PC-9 (cell line): ENCODE measurements around the gene UXT. TPM values are rescaled to one million over a fixed set of nuclear protein-coding genes. Genes with fewer than 3 reads are reported as not detected.

Experiments used
- BruUV-seq: library from RNA; stranded (reverse); fragments of 400-500 nt; replicated peaks from 2 replicates; lab custom pipeline; 2021; lab: Mats Ljungman, UMichigan
- CTCF ChIA-PET: fragments of 300-600 bp; sonication (Branson Sonifier 250); formaldehyde crosslinking; loops from one replicate; lab custom pipeline; 2022; ENCODE audit warnings: antibody characterized with exemption; lab: Charles Lee
- POLR2A ChIA-PET: fragments of 300-600 bp; sonication (Branson Sonifier 250); formaldehyde crosslinking; loops from one replicate; lab custom pipeline; 2022; ENCODE audit warnings: antibody characterized with exemption; ENCODE audit not compliant: unreplicated experiment; lab: Charles Lee
- DNase-seq, 2 experiments: peaks; one replicate each; pipeline versions ENCODE4 v3.0.0 to v3.0.0-alpha.2; 2015 to 2022; ENCODE audit warnings: mixed read lengths in 1 of 2
- H2AFZ ChIP-seq: fragments of 200-600 bp; sonication (generic); 2 replicates; pipeline ENCODE4 v1.8.1; 2017; ENCODE audit warnings: antibody characterized with exemption
- H3F3A ChIP-seq: fragments of 200-600 bp; sonication (generic); 2 replicates; pipeline ENCODE4 v1.8.1; 2017; ENCODE audit warnings: antibody characterized with exemption, mild to moderate bottlenecking, low read depth; ENCODE audit not compliant: insufficient read depth
- H3K27ac ChIP-seq: fragments of 200-600 bp; sonication (generic); 2 replicates; pipeline ENCODE4 v1.6.1; 2016; ENCODE audit warnings: mixed run types
- H3K27me3 ChIP-seq: fragments of 200-600 bp; sonication (generic); 2 replicates; pipeline ENCODE4 v1.6.1; 2016; ENCODE audit warnings: low read depth, mixed run types; ENCODE audit not compliant: insufficient read depth
- H3K36me3 ChIP-seq: fragments of 200-600 bp; sonication (generic); 2 replicates; pipeline ENCODE4 v1.6.1; 2016; ENCODE audit warnings: low read depth, mixed run types
- H3K4me1 ChIP-seq: fragments of 200-600 bp; sonication (generic); replicated peaks from 2 replicates; pipeline ENCODE4 v1.6.1; 2016; ENCODE audit warnings: mixed run types; ENCODE audit not compliant: insufficient read depth
- H3K4me2 ChIP-seq: fragments of 200-600 bp; sonication (generic); 2 replicates; pipeline ENCODE4 v1.6.1; 2017; ENCODE audit warnings: mixed run types
- H3K4me3 ChIP-seq: fragments of 200-600 bp; sonication (generic); 2 replicates; pipeline ENCODE4 v1.6.1; 2016; ENCODE audit warnings: mixed run types
- H3K79me2 ChIP-seq: fragments of 200-600 bp; sonication (generic); 2 replicates; pipeline ENCODE4 v1.6.1; 2017; ENCODE audit warnings: low read depth, mixed run types
- H3K9me2 ChIP-seq: fragments of 200-600 bp; sonication (generic); 2 replicates; pipeline ENCODE4 v1.8.1; 2017; ENCODE audit warnings: mild to moderate bottlenecking; ENCODE audit not compliant: insufficient read depth
- H3K9me3 ChIP-seq: fragments of 200-600 bp; sonication (generic); 2 replicates; pipeline ENCODE4 v1.8.1; 2016; ENCODE audit warnings: low read depth; ENCODE audit not compliant: insufficient read depth
- H4K20me1 ChIP-seq: fragments of 200-600 bp; sonication (generic); 2 replicates; pipeline ENCODE4 v1.8.1; 2017; ENCODE audit not compliant: insufficient read depth
- EZH2 ChIP-seq: fragments of 200-600 bp; sonication (generic); IDR thresholded peaks from 2 replicates; pipeline ENCODE4 v1.8.0; 2017; ENCODE audit warnings: antibody characterized with exemption, low read depth
- intact Hi-C: fragments of 100-400 bp; cut with micrococcal nuclease; formaldehyde crosslinking; loops from one replicate; pipeline ENCODE4 v1.10.0; 2022; ENCODE audit not compliant: unreplicated experiment
- total RNA-seq: library from RNA; stranded (reverse); gene quantifications from 2 replicates; pipeline ENCODE4 v1.2.3, GENCODE V29; 2021
- TF ChIP-seq, protein P1 (sequence below): fragments of 200-600 bp; sonication (generic); conservative IDR thresholded peaks from 2 replicates; pipeline ENCODE4 v1.6.1; 2017; ENCODE audit warnings: mixed run types, antibody characterized with exemption, mild to moderate bottlenecking, moderate library complexity

UXT gene
- total RNA-seq, 1 experiment from 2014 or later: 53.8 TPM

DNA sequence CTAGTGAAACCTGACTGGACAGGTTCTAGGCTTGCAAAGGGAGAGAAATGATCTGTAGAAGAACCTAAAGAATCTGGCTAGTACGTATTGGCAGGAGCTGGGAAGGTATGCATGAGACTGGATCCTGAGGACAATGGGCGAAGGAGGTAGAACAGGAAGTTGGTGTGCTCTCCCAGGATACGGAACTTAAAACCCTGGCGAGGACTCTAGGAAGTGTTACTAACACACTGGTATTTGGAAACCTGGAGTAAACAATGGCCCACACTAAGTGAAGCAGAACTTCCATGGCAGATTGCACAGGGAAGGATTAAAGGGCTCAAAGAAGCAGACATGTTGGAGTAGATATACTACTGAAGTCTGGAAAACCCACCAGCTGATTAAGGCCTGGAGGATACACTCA, 48.5 kb downstream of the UXT start:
- no peaks in the 10 kb centered on the region for H3K27me3 ChIP-seq
- no TSS peak for BruUV-seq
- intact Hi-C loops: no loop called here
- H3K4me3 ChIP-seq: no peak overlapping the region
- H3K9me3 ChIP-seq: no peaks in the 10 kb centered on the region
- ChIA-PET POLR2A (no interaction called here), CTCF (no interaction called here)
- no peak overlapping the region for H3K4me2 ChIP-seq
- H2AFZ ChIP-seq: no peak overlapping the region
- no peak overlapping the region for H3K27ac ChIP-seq
- H3K36me3 ChIP-seq: no peaks in the 10 kb centered on the region
- H3K4me1 ChIP-seq: no peaks in the 10 kb centered on the region
- TF ChIP-seq EZH2: no peak
- TF ChIP-seq, protein P1, sequence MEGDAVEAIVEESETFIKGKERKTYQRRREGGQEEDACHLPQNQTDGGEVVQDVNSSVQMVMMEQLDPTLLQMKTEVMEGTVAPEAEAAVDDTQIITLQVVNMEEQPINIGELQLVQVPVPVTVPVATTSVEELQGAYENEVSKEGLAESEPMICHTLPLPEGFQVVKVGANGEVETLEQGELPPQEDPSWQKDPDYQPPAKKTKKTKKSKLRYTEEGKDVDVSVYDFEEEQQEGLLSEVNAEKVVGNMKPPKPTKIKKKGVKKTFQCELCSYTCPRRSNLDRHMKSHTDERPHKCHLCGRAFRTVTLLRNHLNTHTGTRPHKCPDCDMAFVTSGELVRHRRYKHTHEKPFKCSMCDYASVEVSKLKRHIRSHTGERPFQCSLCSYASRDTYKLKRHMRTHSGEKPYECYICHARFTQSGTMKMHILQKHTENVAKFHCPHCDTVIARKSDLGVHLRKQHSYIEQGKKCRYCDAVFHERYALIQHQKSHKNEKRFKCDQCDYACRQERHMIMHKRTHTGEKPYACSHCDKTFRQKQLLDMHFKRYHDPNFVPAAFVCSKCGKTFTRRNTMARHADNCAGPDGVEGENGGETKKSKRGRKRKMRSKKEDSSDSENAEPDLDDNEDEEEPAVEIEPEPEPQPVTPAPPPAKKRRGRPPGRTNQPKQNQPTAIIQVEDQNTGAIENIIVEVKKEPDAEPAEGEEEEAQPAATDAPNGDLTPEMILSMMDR: no peak
- no peaks in the 10 kb centered on the region for H3K9me2 ChIP-seq
- no peaks in the 10 kb centered on the region for H4K20me1 ChIP-seq
- no peak for DNase-seq
- H3F3A ChIP-seq: no peaks in the 10 kb centered on the region
- no peaks in the 10 kb centered on the region for H3K79me2 ChIP-seq

DNA sequence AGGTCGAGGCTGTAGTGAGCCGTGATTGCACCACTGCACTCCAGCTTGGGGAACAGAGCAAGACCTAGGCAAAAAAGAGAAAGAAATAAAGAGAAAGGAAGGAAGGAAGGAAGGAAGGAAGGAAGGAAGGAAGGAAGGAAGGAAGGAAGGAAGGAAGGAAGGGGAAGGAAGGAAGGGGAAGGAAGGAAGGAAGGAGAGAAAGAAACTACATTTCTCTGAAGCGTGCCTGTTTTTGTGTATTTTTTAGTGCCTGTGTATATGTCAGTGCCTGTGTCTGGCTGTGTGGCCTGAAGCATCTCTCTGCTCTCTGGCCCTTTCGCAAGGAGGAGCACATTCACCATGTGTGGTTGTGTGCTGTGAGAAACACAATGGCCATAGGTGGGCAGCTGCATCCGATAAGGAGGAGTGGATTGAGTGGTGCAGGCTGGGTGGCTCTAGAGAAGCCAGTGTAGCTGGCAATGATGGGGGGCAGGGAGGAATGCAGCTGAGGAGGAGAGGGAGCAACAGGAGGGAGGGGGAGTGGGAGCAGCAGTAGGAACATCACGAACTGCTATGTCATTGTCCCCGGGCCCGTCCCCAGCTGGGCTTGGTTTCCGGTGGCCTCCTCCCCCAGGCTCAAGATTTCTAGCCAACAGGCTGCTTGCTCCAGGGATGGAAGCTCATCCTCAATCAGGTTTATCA, 50.7 kb downstream of the UXT start:
- Histone ChIP-seq H3K27ac (no peak overlapping the region), H3K9me2 (no peaks in the 10 kb centered on the region), H3K9me3 (no peaks in the 10 kb centered on the region), H4K20me1 (no peaks in the 10 kb centered on the region), H3K79me2 (no peaks in the 10 kb centered on the region), H3K4me1 (no peaks in the 10 kb centered on the region), H3K36me3 (no peaks in the 10 kb centered on the region), H3K4me3 (no peak overlapping the region), H3F3A (no peaks in the 10 kb centered on the region), H2AFZ (no peak overlapping the region), H3K27me3 (no peaks in the 10 kb centered on the region), H3K4me2 (no peak overlapping the region)
- DNase-seq: no peak
- ChIA-PET CTCF (no interaction called here), POLR2A (no interaction called here)
- TF ChIP-seq, protein P1: no peak
- no peak for TF ChIP-seq EZH2
- BruUV-seq: no TSS peak
- intact Hi-C loops: no loop called here

DNA sequence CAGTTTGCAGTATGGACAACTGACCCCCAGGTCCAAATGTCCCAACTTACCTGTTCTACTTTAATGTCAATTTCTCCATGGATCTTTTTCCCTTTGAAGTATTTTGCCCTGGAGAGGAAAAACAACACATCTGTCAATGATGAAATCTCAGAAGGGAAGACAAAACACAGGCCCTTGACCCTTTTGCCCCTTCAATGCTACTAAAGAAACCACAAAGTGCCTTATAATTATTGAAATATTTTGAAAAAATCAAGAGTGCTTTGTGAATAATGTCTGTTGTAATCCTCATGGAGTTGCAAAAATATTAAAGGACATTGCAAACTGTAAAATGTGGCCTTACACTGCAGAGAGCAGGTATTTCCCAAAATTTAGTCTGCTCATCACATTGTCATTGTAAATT, 51.9 kb downstream of the UXT start:
- Histone ChIP-seq H3K79me2 (no peaks in the 10 kb centered on the region), H4K20me1 (no peaks in the 10 kb centered on the region), H3K27ac (no peak overlapping the region), H2AFZ (no peak overlapping the region), H3K4me1 (no peaks in the 10 kb centered on the region), H3K36me3 (no peaks in the 10 kb centered on the region), H3K9me2 (no peaks in the 10 kb centered on the region), H3K9me3 (no peaks in the 10 kb centered on the region), H3K4me2 (no peak overlapping the region), H3K27me3 (no peaks in the 10 kb centered on the region), H3K4me3 (no peak overlapping the region), H3F3A (no peaks in the 10 kb centered on the region)
- ChIA-PET POLR2A (no interaction called here), CTCF (no interaction called here)
- no TSS peak for BruUV-seq
- intact Hi-C loops: no loop called here
- no peak for DNase-seq
- TF ChIP-seq, protein P1: no peak
- TF ChIP-seq EZH2: no peak
